GM18505 (cell line): ENCODE measurements around the gene SLN.

Source experiments
- ATAC-seq: cut with Tn5 transposase; IDR thresholded peaks from one replicate; pipeline ENCODE4 v1.9.1; 2021; ENCODE audit not compliant: unreplicated experiment
- POLR2A ChIP-seq: IDR thresholded peaks from 4 replicates; pipeline ENCODE4 v1.6.1; 2011; ENCODE audit warnings: borderline replicate concordance; ENCODE audit not compliant: insufficient read depth, insufficient read length; ENCODE audit errors: extremely low read depth

SLN gene

GRCh38 chr11:107683807-107684206 is 28.0 kb downstream of the SLN start:
- no peak for ATAC-seq
- no peak for TF ChIP-seq POLR2A

- no peak for TF ChIP-seq POLR2A
- ATAC-seq = no peak
Observed at GRCh38 chr11:107683061-107683460, 28.8 kb downstream of the SLN start.

GRCh38 chr11:107682572-107682971 is 29.3 kb downstream of the SLN start:
- TF ChIP-seq POLR2A = no peak

GRCh38 chr11:107682171-107682570 is 29.7 kb downstream of the SLN start:
- no peak for ATAC-seq
- TF ChIP-seq POLR2A = no peak

More at GRCh38 chr11:107682572-107682971, 29.3 kb downstream of the SLN start:
- ATAC-seq = no peak

GRCh38 chr11:107679255-107680024 is 32.4 kb downstream of the SLN start:
- ATAC-seq = no peak
- TF ChIP-seq POLR2A = no peak

GRCh38 chr11:107678632-107678971 is 33.3 kb downstream of the SLN start:
- ATAC-seq = no peak
- TF ChIP-seq POLR2A = no peak

GRCh38 chr11:107677924-107678631 is 33.8 kb downstream of the SLN start:
- TF ChIP-seq POLR2A = no peak
- ATAC-seq = no peak

GRCh38 chr11:107676336-107677057 is 35.4 kb downstream of the SLN start:
- no peak for TF ChIP-seq POLR2A
- ATAC-seq = no peak

DNA sequence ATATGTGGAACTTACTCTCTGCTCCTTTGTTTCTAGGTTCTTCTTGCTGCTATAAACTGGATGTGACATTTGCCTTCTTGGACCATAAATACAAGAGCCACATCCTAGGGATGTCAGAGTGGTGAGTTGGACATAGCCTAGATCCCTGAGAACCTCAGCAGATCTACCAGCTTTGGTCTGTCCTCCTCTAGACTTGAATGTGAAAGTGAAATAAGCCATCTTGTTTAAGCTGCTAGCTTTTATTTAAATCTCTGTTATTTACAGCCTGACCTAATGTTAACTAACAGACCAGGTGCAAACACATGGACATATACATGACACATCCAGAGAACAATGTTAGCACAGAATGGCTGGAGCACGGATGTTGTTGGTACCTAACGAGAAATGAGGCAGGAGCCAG is 36.0 kb downstream of the SLN start:
- no peak for TF ChIP-seq POLR2A
- ATAC-seq = no peak

GRCh38 chr11:107669893-107670601 is 41.8 kb downstream of the SLN start:
- ATAC-seq = no peak
- TF ChIP-seq POLR2A = no peak

- TF ChIP-seq POLR2A = no peak
- no peak for ATAC-seq
Observed at GRCh38 chr11:107669191-107669740, 42.6 kb downstream of the SLN start.

DNA sequence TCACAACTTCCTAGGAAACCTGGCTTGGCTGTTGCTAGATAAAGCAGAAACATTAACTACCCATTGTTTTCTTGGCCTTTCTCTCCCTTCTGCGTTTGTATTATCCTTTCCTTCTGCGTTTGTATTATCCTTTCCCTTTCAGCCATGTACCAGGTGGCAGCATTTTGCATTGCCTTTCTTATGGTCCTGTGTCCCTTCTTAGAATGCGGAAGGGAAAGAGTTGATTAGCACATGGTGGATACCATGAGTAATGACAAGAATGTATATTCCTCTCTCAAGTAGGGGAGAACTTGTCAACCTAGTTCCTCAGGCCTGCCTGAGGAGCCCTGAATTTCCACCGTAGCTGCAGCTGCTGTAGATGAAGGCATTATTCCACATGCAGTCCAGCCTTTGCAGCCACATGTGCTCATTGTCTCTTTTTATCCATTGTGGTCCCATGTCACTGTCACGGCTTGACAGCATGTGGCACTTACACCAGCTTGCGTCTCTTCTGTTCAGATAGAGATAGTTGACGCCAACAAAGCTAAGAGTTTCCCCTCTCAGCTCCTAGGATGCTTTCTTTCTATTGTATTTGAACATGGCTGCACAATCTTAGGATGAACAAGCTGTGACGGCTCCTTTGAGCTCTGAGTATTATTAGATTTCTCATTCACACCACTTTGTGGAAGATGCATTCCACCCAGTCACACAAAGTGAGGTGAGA is 44.8 kb downstream of the SLN start:
- no peak for TF ChIP-seq POLR2A
- ATAC-seq = no peak
